GM18502 (cell line): ENCODE data around the gene TMEM131.
"Not testable (repeated sequence)": the region's sequence is repeated elsewhere in the genome, so short reads cannot be mapped to it uniquely, and the experiment has no call there.

Experiments
- ATAC-seq: cut with Tn5 transposase; IDR thresholded peaks from one replicate; pipeline ENCODE4 v1.9.1; 2021; ENCODE audit warnings: mild to moderate bottlenecking; ENCODE audit not compliant: unreplicated experiment, poor library complexity

Gene TMEM131

GRCh38 chr2:97995734-97996624 lies at the start of gene TMEM131:
Gene TMEM131, minus strand, starts transcription at chr2:97995948. Its CDS starts 286 bp downstream, at chr2:97995662.
- peak; percentile 76 for ATAC-seq

DNA sequence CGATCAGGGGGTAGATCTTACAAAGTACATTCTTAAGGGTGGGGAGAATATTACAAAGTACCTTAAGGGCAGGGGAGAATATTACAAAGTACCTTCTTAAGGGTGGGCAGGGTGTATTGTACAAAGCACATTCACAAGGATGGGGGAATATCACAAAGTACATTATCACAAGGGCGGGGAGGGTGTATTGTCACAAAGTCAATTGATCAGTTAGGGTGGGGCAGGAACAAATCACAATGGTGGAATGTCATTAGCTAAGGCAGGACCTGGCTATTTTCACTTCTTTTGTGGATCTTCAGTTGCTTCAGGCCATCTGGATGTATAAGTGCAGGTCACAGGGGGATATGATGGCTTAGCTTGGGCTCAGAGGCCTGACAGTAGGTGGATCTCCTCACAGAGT lies 49.0 kb upstream of the TMEM131 start:
- not testable (repeated sequence) for ATAC-seq

GRCh38 chr2:98043101-98043500 lies 47.4 kb upstream of the TMEM131 start:
- ATAC-seq, result no peak

DNA sequence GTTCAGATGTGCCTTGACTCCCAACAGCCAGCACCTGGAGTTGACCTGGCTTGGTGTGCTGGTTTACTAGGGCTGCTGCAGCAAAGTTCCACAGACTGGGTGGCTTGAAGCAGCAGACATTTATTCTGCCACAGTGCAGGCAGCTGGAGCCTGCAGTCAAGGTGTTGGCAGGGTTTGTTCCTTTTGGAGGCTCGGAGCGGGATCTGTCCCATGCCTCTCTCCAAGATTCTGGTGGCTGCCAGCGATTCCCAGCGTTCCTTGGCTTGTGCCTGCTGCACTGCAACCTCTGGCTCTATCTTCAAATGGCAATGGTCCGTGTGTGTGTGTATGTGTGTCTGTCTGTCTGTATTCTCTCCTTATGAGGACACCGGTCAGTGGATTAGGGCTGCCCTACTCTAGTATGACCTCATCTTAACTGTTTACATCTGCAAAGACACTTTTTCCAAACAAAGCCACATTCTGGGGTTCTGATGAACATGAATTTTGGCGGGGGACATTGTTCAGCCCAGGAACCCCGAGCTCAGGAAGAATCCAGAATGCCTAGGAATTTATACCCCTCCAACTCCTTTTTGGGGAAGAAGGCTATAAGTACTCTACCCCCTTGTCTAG lies 44.7 kb upstream of the TMEM131 start:
- ATAC-seq, result no peak

GRCh38 chr2:98039085-98039756 lies 43.5 kb upstream of the TMEM131 start:
- no peak for ATAC-seq

DNA sequence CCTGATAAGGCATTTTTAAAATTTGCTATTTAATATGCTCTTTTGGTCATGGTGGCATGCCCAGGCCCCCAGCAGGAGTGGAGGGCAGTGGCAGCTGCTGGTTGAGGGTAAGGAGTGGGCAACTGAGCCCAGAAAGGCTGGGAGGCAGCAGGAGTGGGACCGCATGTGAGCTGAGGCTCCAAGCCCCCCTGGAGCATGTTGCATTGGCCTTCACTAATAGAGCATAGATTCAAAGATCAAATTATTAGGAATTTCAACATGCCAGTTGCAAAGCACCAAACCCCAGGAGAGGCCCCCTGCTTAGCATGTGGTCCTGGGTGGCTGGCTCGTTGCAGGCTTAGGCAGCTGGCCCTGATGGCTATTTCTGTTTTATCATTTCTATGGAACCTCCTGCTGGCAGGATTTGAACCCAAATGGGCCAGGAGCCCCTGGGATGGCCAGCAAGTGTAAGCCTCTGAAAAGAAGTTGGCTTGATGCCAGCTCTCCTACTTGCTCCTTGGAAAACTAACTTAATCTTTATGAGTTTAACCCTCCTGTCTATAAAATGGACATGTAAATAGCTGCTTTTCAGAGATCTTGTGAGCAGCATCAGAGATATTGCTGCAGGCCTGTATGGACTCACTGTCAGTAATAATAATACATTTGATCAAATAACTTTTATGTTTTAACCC lies 42.1 kb upstream of the TMEM131 start:
- ATAC-seq, result no peak

- no peak for ATAC-seq
Measured at GRCh38 chr2:98037206-98037605, 41.5 kb upstream of the TMEM131 start.

GRCh38 chr2:98036349-98037000 lies 40.7 kb upstream of the TMEM131 start:
- ATAC-seq, result no peak

GRCh38 chr2:98034745-98035144 lies 39.0 kb upstream of the TMEM131 start:
- no peak for ATAC-seq

GRCh38 chr2:98032086-98032485 lies 36.3 kb upstream of the TMEM131 start:
- ATAC-seq, result no peak

DNA sequence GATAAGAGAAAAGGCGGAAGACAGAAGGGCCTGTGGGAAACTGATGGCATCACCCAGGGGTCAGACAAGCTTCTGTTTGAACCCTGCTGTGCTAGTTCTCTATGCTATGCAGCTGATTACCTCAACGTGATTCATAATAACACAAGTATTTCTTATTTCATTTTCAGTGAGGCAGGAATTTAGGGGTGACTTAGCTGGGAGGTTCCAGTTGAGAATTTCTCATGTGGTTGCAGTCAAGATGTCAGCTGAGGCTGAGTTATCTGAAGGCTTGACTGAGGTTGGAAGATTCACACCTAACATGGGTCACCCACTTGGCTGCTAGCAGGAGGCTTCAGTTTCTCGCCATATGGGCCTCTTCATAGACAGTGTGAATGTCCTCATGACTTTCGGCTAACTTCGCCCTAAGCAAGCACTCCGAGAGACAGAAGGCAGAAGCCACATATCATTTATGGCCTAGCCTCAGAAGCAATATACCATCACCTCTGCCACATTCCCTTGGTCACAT lies 34.0 kb upstream of the TMEM131 start:
- no peak for ATAC-seq

- no peak for ATAC-seq
Measured at GRCh38 chr2:98028931-98029717, 33.4 kb upstream of the TMEM131 start.

- no peak for ATAC-seq
Measured at GRCh38 chr2:98028101-98028561, 32.4 kb upstream of the TMEM131 start.

- ATAC-seq, result peak; percentile 60
Measured at GRCh38 chr2:98027538-98027937, 31.8 kb upstream of the TMEM131 start.

DNA sequence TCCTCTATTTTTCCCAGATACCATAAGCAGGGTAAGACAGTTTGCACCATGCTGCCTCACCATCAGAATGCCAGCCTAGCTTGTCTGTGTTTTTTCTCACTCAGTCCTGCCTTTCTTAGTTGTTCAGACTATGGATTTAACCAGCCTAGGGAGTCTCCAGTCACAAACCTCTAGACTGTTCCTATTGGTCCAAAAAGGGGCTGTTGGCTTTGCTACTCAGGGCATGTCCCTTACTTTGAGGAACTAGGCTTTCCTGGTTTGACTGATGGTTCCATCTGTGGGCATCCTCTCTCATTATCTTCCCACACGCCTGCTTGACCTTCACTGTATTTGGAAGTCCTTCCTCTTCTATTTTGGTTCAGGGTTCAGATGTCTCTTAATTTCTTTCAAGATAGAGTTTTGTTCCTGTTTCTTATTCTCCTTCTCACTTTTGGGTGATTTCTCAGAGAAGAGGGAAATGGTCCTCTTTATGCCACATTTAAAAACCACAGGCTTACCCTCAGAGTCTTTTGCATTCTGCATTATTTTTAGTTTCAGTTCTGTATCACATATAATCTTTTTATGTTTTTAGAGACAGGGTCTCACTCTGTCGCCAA lies 31.3 kb upstream of the TMEM131 start:
- ATAC-seq, result peak; percentile 83

DNA sequence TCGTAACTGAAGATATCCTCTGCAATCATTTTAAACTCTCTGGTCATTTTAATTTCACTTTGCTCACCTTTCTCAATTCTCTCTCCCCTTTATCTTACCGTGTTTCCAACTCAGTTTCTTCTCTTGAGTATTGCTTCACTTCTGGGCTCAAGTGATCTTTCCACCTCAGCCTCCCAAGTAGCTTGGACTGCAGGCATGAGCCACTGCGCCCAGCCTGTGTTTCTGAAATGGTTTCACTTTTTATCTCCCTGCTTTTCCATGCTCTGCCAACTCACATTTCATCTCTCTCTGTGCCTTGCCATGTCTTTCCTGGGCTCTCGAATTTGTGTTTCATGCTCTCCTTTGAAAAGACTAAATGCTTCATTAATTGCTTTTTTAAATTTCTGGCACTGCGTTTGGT lies 30.5 kb upstream of the TMEM131 start:
- ATAC-seq, result no peak

GRCh38 chr2:98025481-98026037 lies 29.8 kb upstream of the TMEM131 start:
- ATAC-seq, result no peak

GRCh38 chr2:98022067-98022466 lies 26.3 kb upstream of the TMEM131 start:
- not testable (repeated sequence) for ATAC-seq
